IMR-90 (cell line): ENCODE results near the gene HCN2.

Source experiments
- ELK1 ChIP-seq: fragments of 150-350 bp; IDR thresholded peaks from 2 replicates; pipeline ENCODE4 v1.6.1; 2016; ENCODE audit warnings: low read depth, mild to moderate bottlenecking, low read length, moderate library complexity, borderline replicate concordance
- MXI1 ChIP-seq: IDR thresholded peaks from 2 replicates; pipeline ENCODE4 v1.6.1; 2012; ENCODE audit warnings: low read depth, mild to moderate bottlenecking, low read length, moderate library complexity, borderline replicate concordance
- NFE2L2 ChIP-seq: fragments of 150-350 bp; IDR thresholded peaks from 2 replicates; pipeline ENCODE4 v1.6.1; 2016; ENCODE audit warnings: low read depth, mild to moderate bottlenecking, low read length
- POLR2A ChIP-seq: IDR thresholded peaks from 2 replicates; pipeline ENCODE4 v1.6.1; 2012; ENCODE audit warnings: mild to moderate bottlenecking, low read depth, low read length
- RAD21 ChIP-seq: IDR thresholded peaks from 2 replicates; pipeline ENCODE4 v1.6.1; 2012; ENCODE audit warnings: low read length, improper control_type of control experiment
- RCOR1 ChIP-seq: IDR thresholded peaks from 2 replicates; pipeline ENCODE4 v1.6.1; 2012; ENCODE audit warnings: mild to moderate bottlenecking, low read length, improper control_type of control experiment; ENCODE audit not compliant: insufficient replicate concordance
- SMC3 ChIP-seq: fragments of 150-350 bp; IDR thresholded peaks from 2 replicates; pipeline ENCODE4 v1.6.1; 2016; ENCODE audit warnings: low read depth, mild to moderate bottlenecking, antibody characterized with exemption, low read length, moderate library complexity
- TF ChIP-seq, protein P1 (sequence below): conservative IDR thresholded peaks from 2 replicates; pipeline ENCODE4 v1.5.1; 2012; ENCODE audit warnings: mild to moderate bottlenecking, low read depth, low read length, improper control_type of control experiment
- TF ChIP-seq, protein P2 (sequence below): fragments of 150-350 bp; IDR thresholded peaks from 2 replicates; pipeline ENCODE4 v1.6.1; 2017; ENCODE audit warnings: mild to moderate bottlenecking, antibody characterized with exemption, low read length, low read depth

GRCh38 chr19:656751-657559, 67.3 kb downstream of the HCN2 start:
- TF ChIP-seq, protein P1, sequence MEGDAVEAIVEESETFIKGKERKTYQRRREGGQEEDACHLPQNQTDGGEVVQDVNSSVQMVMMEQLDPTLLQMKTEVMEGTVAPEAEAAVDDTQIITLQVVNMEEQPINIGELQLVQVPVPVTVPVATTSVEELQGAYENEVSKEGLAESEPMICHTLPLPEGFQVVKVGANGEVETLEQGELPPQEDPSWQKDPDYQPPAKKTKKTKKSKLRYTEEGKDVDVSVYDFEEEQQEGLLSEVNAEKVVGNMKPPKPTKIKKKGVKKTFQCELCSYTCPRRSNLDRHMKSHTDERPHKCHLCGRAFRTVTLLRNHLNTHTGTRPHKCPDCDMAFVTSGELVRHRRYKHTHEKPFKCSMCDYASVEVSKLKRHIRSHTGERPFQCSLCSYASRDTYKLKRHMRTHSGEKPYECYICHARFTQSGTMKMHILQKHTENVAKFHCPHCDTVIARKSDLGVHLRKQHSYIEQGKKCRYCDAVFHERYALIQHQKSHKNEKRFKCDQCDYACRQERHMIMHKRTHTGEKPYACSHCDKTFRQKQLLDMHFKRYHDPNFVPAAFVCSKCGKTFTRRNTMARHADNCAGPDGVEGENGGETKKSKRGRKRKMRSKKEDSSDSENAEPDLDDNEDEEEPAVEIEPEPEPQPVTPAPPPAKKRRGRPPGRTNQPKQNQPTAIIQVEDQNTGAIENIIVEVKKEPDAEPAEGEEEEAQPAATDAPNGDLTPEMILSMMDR, result no peak
- TF ChIP-seq, protein P2, sequence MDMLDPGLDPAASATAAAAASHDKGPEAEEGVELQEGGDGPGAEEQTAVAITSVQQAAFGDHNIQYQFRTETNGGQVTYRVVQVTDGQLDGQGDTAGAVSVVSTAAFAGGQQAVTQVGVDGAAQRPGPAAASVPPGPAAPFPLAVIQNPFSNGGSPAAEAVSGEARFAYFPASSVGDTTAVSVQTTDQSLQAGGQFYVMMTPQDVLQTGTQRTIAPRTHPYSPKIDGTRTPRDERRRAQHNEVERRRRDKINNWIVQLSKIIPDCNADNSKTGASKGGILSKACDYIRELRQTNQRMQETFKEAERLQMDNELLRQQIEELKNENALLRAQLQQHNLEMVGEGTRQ, result no peak
- TF ChIP-seq SMC3 (no peak), RAD21 (no peak), RCOR1 (no peak), POLR2A (no peak), MXI1 (no peak), NFE2L2 (no peak), ELK1 (no peak)
